ENCODE data around the gene PGM1. TPM values are rescaled to one million over a fixed set of nuclear protein-coding genes. Genes with fewer than 3 reads are reported as not detected.

Gene PGM1
- total RNA-seq, 1 experiment from 2014 or later, result 124 TPM

GRCh38 chr1:63601061-63601460 lies 7.8 kb downstream of the PGM1 start:
- intact Hi-C loops (cut with micrococcal nuclease), result no loop called here
- Histone ChIP-seq H2AFZ (ENCODE audit: low read length) (no peak overlapping the region), H3K27ac (ENCODE audit: low read length) (no peak overlapping the region), H3F3A (ENCODE audit: low read length, unreplicated experiment) (no peaks in the 10 kb centered on the region), H3K27me3 (ENCODE audit: low read length) (no peaks in the 10 kb centered on the region), H3K4me1 (ENCODE audit: insufficient read depth, low read length) (peaks cover 19% of the 10 kb centered on the region), H3K9me3 (ENCODE audit: low read length) (no peaks in the 10 kb centered on the region), H3K79me2 (ENCODE audit: low read length) (peaks cover 74% of the 10 kb centered on the region), H3K9me2 (replicated peaks; ENCODE audit: low read length) (no peaks in the 10 kb centered on the region), H3K36me3 (ENCODE audit: low read depth, low read length) (no peaks in the 10 kb centered on the region), H4K20me1 (ENCODE audit: low read length) (peaks cover 18% of the 10 kb centered on the region; the same call in 1 of the 2 replicates), H3K4me3 (ENCODE audit: low read length) (no peak overlapping the region), H3K9ac (ENCODE audit: low read length) (no peak overlapping the region), H3K4me2 (ENCODE audit: low read length) (no peak overlapping the region)
- ChIA-PET POLR2A (ENCODE audit: unreplicated experiment) (no interaction called here), CTCF (no interaction called here)
- no TSS peak for BruUV-seq (replicated peaks)
- ATAC-seq (no peak), DNase-seq (no peak)
- no peak for TF ChIP-seq EZH2 (IDR thresholded peaks at IDR 0.05; ENCODE audit: low read length, unreplicated experiment)
- TF ChIP-seq CTCF (conservative IDR thresholded peaks at IDR 0.05; ENCODE audit: low read depth, low read length), result no peak
- TF ChIP-seq EZH2phosphoT487 (IDR thresholded peaks at IDR 0.05; ENCODE audit: borderline replicate concordance, low read length), result no peak

GRCh38 chr1:63601463-63601862 lies 8.3 kb downstream of the PGM1 start:
- no peak for TF ChIP-seq CTCF (conservative IDR thresholded peaks at IDR 0.05; ENCODE audit: low read depth, low read length)
- TF ChIP-seq EZH2phosphoT487 (IDR thresholded peaks at IDR 0.05; ENCODE audit: borderline replicate concordance, low read length), result no peak
- TF ChIP-seq EZH2 (IDR thresholded peaks at IDR 0.05; ENCODE audit: low read length, unreplicated experiment), result no peak
- ChIA-PET CTCF (no interaction called here), POLR2A (ENCODE audit: unreplicated experiment) (no interaction called here)
- H3K9ac ChIP-seq (ENCODE audit: low read length), result no peak overlapping the region
- H3K4me3 ChIP-seq (ENCODE audit: low read length), result no peak overlapping the region
- no peak overlapping the region for H3K4me2 ChIP-seq (ENCODE audit: low read length)
- H4K20me1 ChIP-seq (ENCODE audit: low read length), result peaks cover 18% of the 10 kb centered on the region; the same call in 1 of the 2 replicates
- H3K79me2 ChIP-seq (ENCODE audit: low read length), result peaks cover 70% of the 10 kb centered on the region
- H3K9me2 ChIP-seq (replicated peaks; ENCODE audit: low read length), result no peaks in the 10 kb centered on the region
- intact Hi-C loops (cut with micrococcal nuclease), result no loop called here
- no peak overlapping the region for H3K27ac ChIP-seq (ENCODE audit: low read length)
- H3K27me3 ChIP-seq (ENCODE audit: low read length), result no peaks in the 10 kb centered on the region
- no peak for DNase-seq
- H2AFZ ChIP-seq (ENCODE audit: low read length), result no peak overlapping the region
- peaks cover 18% of the 10 kb centered on the region for H3K4me1 ChIP-seq (ENCODE audit: insufficient read depth, low read length)
- no peaks in the 10 kb centered on the region for H3K36me3 ChIP-seq (ENCODE audit: low read depth, low read length)
- no TSS peak for BruUV-seq (replicated peaks)
- ATAC-seq, result no peak
- no peaks in the 10 kb centered on the region for H3K9me3 ChIP-seq (ENCODE audit: low read length)
- H3F3A ChIP-seq (ENCODE audit: low read length, unreplicated experiment), result no peaks in the 10 kb centered on the region

GRCh38 chr1:63601912-63602311 lies 8.7 kb downstream of the PGM1 start:
- ATAC-seq (no peak), DNase-seq (no peak)
- H3K4me3 ChIP-seq (ENCODE audit: low read length), result no peak overlapping the region
- H3K27ac ChIP-seq (ENCODE audit: low read length), result no peak overlapping the region
- no peak overlapping the region for H3K4me2 ChIP-seq (ENCODE audit: low read length)
- no peaks in the 10 kb centered on the region for H3K36me3 ChIP-seq (ENCODE audit: low read depth, low read length)
- ChIA-PET POLR2A (ENCODE audit: unreplicated experiment) (no interaction called here), CTCF (no interaction called here)
- intact Hi-C loops (cut with micrococcal nuclease), result no loop called here
- H3K9me3 ChIP-seq (ENCODE audit: low read length), result no peaks in the 10 kb centered on the region
- TF ChIP-seq EZH2 (IDR thresholded peaks at IDR 0.05; ENCODE audit: low read length, unreplicated experiment) (no peak), CTCF (conservative IDR thresholded peaks at IDR 0.05; ENCODE audit: low read depth, low read length) (no peak), EZH2phosphoT487 (IDR thresholded peaks at IDR 0.05; ENCODE audit: borderline replicate concordance, low read length) (no peak)
- H2AFZ ChIP-seq (ENCODE audit: low read length), result no peak overlapping the region
- BruUV-seq (replicated peaks), result no TSS peak
- no peak overlapping the region for H3K9ac ChIP-seq (ENCODE audit: low read length)
- peaks cover 16% of the 10 kb centered on the region; the same call in 1 of the 2 replicates for H4K20me1 ChIP-seq (ENCODE audit: low read length)
- H3K4me1 ChIP-seq (ENCODE audit: insufficient read depth, low read length), result peaks cover 16% of the 10 kb centered on the region
- H3K9me2 ChIP-seq (replicated peaks; ENCODE audit: low read length), result no peaks in the 10 kb centered on the region
- no peaks in the 10 kb centered on the region for H3F3A ChIP-seq (ENCODE audit: low read length, unreplicated experiment)
- H3K27me3 ChIP-seq (ENCODE audit: low read length), result no peaks in the 10 kb centered on the region
- H3K79me2 ChIP-seq (ENCODE audit: low read length), result peaks cover 66% of the 10 kb centered on the region

Measured in PC-3 (cell line).